Smooth muscle cell (in vitro differentiated cells): Measurements from ENCODE around the gene LRP1-AS. TPM values are rescaled to one million over a fixed set of nuclear protein-coding genes. Genes with fewer than 3 reads are reported as not detected.

Experiments
- DNase-seq: peaks from one replicate; lab custom pipeline; 2025; ENCODE audit not compliant: unreplicated experiment; lab: John Stamatoyannopoulos, UW
- H2AFZ ChIP-seq: fragments of 200-600 bp; sonication (generic); 2 replicates; pipeline ENCODE4 v1.6.0; 2016; ENCODE audit warnings: antibody characterized with exemption, low read depth, mild to moderate bottlenecking
- H3F3A ChIP-seq: fragments of 200-600 bp; sonication (generic); 2 replicates; pipeline ENCODE4 v1.6.0; 2017; ENCODE audit warnings: antibody characterized with exemption, low read depth
- H3K27ac ChIP-seq: fragments of 200-600 bp; sonication (generic); 2 replicates; pipeline ENCODE4 v1.5.1; 2016; ENCODE audit warnings: low read depth, mild to moderate bottlenecking
- H3K27me3 ChIP-seq: fragments of 200-600 bp; sonication (generic); 2 replicates; pipeline ENCODE4 v1.6.1; 2016; ENCODE audit warnings: low read depth, mild to moderate bottlenecking
- H3K36me3 ChIP-seq: fragments of 200-600 bp; sonication (generic); 2 replicates; pipeline ENCODE4 v1.5.1; 2016; ENCODE audit warnings: low read depth
- H3K4me1 ChIP-seq: fragments of 200-600 bp; sonication (generic); 2 replicates; pipeline ENCODE4 v1.5.1; 2016; ENCODE audit warnings: low read depth
- H3K4me2 ChIP-seq: fragments of 200-600 bp; sonication (generic); 2 replicates; pipeline ENCODE4 v1.6.0; 2016; ENCODE audit warnings: mild to moderate bottlenecking
- H3K4me3 ChIP-seq: fragments of 200-600 bp; sonication (generic); 2 replicates; pipeline ENCODE4 v1.5.1; 2016; ENCODE audit warnings: mild to moderate bottlenecking
- H3K79me2 ChIP-seq: fragments of 200-600 bp; sonication (generic); 2 replicates; pipeline ENCODE4 v1.6.0; 2016; ENCODE audit warnings: low read depth, mild to moderate bottlenecking
- H3K9ac ChIP-seq: fragments of 200-600 bp; sonication (generic); 2 replicates; pipeline ENCODE4 v1.6.0; 2016; ENCODE audit warnings: low read depth
- H3K9me3 ChIP-seq: fragments of 200-600 bp; sonication (generic); replicated peaks from 2 replicates; pipeline ENCODE4 v1.5.1; 2016; ENCODE audit warnings: low read depth
- H4K20me1 ChIP-seq: fragments of 200-600 bp; sonication (generic); 2 replicates; pipeline ENCODE4 v1.6.0; 2016; ENCODE audit warnings: low read depth
- WGBS: methylation state at CpG from one replicate; pipeline ENCODE4 v1.1.7; 2016; ENCODE audit warnings: low lambda C conversion rate; 5-methylcytosine and 5-hydroxymethylcytosine counted together
- polyA plus RNA-seq: library from polyadenylated mRNA; unstranded; fragments of >200 nt; fragmentation: Nextera tagmentation; extraction: Ambion mirVana; gene quantifications from 2 replicates; pipeline ENCODE4 v1.2.1, GENCODE V29; 2016
- total RNA-seq: library from RNA; depleted of rRNA; stranded (reverse); fragments of >200 nt; gene quantifications from 2 replicates; pipeline ENCODE4 v1.2.3, GENCODE V29; 2014
- TF ChIP-seq, protein P1 (sequence below): fragments of 200-600 bp; sonication (generic); IDR thresholded peaks from 2 replicates; pipeline ENCODE4 v1.5.1; 2017; ENCODE audit warnings: borderline replicate concordance, mild to moderate bottlenecking, antibody characterized with exemption; ENCODE audit not compliant: insufficient read depth, poor library complexity, severe bottlenecking

LRP1-AS gene
- total and polyA plus RNA-seq, 2 experiments from 2014 or later: not detected

DNA sequence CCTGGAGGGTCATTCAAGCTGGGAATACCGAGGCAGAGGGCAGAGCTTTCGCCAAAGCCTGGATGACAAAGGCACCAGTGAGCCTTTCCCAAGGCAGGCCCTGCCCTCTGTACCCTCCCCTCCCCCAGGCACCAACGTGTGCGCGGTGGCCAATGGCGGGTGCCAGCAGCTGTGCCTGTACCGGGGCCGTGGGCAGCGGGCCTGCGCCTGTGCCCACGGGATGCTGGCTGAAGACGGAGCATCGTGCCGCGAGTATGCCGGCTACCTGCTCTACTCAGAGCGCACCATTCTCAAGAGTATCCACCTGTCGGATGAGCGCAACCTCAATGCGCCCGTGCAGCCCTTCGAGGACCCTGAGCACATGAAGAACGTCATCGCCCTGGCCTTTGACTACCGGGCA lies 38.0 kb upstream of the LRP1-AS start:
- Histone ChIP-seq H3K36me3 (no peaks in the 10 kb centered on the region), H3K79me2 (no peaks in the 10 kb centered on the region), H3K9ac (no peak overlapping the region), H2AFZ (no peak overlapping the region), H3K27ac (no peak overlapping the region), H3F3A (no peaks in the 10 kb centered on the region), H3K4me3 (no peak overlapping the region), H4K20me1 (peaks cover 45% of the 10 kb centered on the region), H3K4me2 (no peak overlapping the region), H3K27me3 (no peaks in the 10 kb centered on the region), H3K9me3 (no peaks in the 10 kb centered on the region), H3K4me1 (no peaks in the 10 kb centered on the region)
- DNase-seq: no peak
- 97% methylated on average over 25 of the region's 25 CpGs for WGBS
- TF ChIP-seq, protein P1, sequence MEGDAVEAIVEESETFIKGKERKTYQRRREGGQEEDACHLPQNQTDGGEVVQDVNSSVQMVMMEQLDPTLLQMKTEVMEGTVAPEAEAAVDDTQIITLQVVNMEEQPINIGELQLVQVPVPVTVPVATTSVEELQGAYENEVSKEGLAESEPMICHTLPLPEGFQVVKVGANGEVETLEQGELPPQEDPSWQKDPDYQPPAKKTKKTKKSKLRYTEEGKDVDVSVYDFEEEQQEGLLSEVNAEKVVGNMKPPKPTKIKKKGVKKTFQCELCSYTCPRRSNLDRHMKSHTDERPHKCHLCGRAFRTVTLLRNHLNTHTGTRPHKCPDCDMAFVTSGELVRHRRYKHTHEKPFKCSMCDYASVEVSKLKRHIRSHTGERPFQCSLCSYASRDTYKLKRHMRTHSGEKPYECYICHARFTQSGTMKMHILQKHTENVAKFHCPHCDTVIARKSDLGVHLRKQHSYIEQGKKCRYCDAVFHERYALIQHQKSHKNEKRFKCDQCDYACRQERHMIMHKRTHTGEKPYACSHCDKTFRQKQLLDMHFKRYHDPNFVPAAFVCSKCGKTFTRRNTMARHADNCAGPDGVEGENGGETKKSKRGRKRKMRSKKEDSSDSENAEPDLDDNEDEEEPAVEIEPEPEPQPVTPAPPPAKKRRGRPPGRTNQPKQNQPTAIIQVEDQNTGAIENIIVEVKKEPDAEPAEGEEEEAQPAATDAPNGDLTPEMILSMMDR: no peak

DNA sequence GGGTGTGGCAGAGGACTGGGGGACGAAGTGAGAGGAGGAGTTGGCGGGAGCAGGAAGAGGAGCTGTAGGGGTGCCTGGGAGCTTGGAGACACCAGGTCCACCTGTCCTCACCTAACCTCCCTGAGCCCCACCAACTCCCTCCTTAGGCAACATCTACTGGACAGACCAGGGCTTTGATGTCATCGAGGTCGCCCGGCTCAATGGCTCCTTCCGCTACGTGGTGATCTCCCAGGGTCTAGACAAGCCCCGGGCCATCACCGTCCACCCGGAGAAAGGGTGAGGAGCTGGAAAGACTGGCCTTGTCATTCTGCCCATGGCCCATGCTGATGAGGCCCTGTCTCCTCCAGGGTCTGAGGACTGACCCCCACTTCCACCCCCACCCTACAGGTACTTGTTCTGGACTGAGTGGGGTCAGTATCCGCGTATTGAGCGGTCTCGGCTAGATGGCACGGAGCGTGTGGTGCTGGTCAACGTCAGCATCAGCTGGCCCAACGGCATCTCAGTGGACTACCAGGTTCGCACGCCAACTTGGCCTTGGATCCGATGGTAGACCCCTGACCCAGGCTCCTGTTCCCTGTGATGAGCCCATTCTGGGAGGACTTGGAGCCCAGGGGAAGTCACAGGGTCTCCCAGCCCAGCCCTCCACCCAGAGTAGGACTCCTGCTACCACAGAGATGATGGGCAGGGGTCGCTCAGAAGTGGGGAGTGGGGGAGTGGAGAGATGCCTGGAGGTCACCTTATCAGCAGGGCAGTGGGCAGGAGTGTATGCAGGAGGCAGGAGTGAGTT lies 36.7 kb upstream of the LRP1-AS start:
- 96% methylated on average over 22 of the region's 22 CpGs for WGBS
- peaks cover 47% of the 10 kb centered on the region for H4K20me1 ChIP-seq
- TF ChIP-seq, protein P1: no peak

DNA sequence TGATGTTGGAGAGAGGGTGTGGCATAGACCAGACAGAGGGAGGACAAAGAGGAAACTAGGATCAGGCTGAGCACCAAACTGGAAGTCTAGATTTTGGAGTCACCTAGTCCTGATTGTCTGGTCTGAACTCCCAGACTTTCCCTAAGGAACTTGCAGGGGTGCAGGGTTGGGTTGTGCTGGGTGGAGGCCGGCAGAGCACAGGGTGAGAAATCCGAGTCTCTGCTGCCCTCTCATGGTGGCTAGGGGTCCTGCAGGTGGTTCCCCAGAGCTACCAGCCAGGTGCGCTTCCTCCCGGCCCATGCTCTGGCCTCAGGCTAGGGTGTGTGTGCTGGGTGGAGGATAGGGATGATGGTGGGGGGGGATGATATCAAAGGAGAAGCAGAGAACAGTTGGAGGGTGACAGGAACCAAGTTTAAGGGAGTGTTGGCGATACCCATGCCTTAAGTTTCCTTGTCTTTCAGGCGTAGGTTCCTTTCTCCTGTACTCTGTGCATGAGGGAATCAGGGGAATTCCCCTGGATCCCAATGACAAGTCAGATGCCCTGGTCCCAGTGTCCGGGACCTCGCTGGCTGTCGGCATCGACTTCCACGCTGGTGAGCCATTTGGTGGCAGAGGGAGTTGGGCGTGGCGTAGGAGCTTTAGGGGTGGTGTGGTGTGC lies 35.6 kb upstream of the LRP1-AS start:
- H3K27me3 ChIP-seq: no peaks in the 10 kb centered on the region
- TF ChIP-seq, protein P1: peak; percentile 76
- H3K9me3 ChIP-seq: no peaks in the 10 kb centered on the region
- H3K36me3 ChIP-seq: no peaks in the 10 kb centered on the region
- no peak overlapping the region for H3K4me2 ChIP-seq
- no peaks in the 10 kb centered on the region for H3K79me2 ChIP-seq
- H3K4me3 ChIP-seq: no peak overlapping the region
- no peaks in the 10 kb centered on the region for H3K4me1 ChIP-seq
- no peak overlapping the region for H2AFZ ChIP-seq
- WGBS: 78% methylated on average over 13 of the region's 13 CpGs
- no peak overlapping the region for H3K27ac ChIP-seq
- H3K9ac ChIP-seq: no peak overlapping the region
- no peaks in the 10 kb centered on the region for H3F3A ChIP-seq
- peaks cover 53% of the 10 kb centered on the region for H4K20me1 ChIP-seq
- DNase-seq: peak; percentile 6

More for the DNA sequence above, 36.7 kb upstream of the LRP1-AS start:
- H3K4me2 ChIP-seq: no peak overlapping the region
- no peaks in the 10 kb centered on the region for H3K27me3 ChIP-seq
- H3K9me3 ChIP-seq: no peaks in the 10 kb centered on the region
- no peaks in the 10 kb centered on the region for H3K36me3 ChIP-seq
- no peaks in the 10 kb centered on the region for H3K4me1 ChIP-seq
- H3K27ac ChIP-seq: no peak overlapping the region
- H3K4me3 ChIP-seq: no peak overlapping the region
- H2AFZ ChIP-seq: no peak overlapping the region
- DNase-seq: no peak
- H3K9ac ChIP-seq: no peak overlapping the region
- H3F3A ChIP-seq: no peaks in the 10 kb centered on the region
- no peaks in the 10 kb centered on the region for H3K79me2 ChIP-seq
